IMR-90 (cell line): ENCODE results near the gene GLIS1. TPM values are rescaled to one million over a fixed set of nuclear protein-coding genes. Genes with fewer than 3 reads are reported as not detected.

Experiments used
- ATAC-seq: fragments of 200-7000 bp; cut with Tn5 transposase; 2 replicates; pipeline ENCODE4 v1.9.1; 2020; ENCODE audit warnings: low read depth, mild to moderate bottlenecking, moderate library complexity
- BruUV-seq: library from RNA; stranded (reverse); fragments of 400-500 nt; replicated peaks from 2 replicates; lab custom pipeline; 2021; lab: Mats Ljungman, UMichigan
- CTCF ChIA-PET: fragments of 300-600 bp; formaldehyde crosslinking; extraction: SDS; loops from one replicate; lab custom pipeline; 2021; ENCODE audit warnings: antibody characterized with exemption; lab: Yijun Ruan, JAX
- POLR2A ChIA-PET: fragments of 300-600 bp; sonication (Branson Sonifier 250); formaldehyde crosslinking; loops from one replicate; lab custom pipeline; 2022; ENCODE audit warnings: antibody characterized with exemption; ENCODE audit not compliant: unreplicated experiment; lab: Charles Lee
- DNase-seq: peaks from one replicate; pipeline ENCODE4 v3.0.0; 2013
- H2AFZ ChIP-seq: replicated peaks from 2 replicates; pipeline ENCODE3; 2013; ENCODE audit warnings: low read length, mild to moderate bottlenecking; ENCODE audit not compliant: poor library complexity
- H2AK5ac ChIP-seq: 2 replicates; pipeline ENCODE4 v1.6.1; 2013; ENCODE audit warnings: low read depth, low read length, inconsistent platforms
- H2AK9ac ChIP-seq: replicated peaks from 2 replicates; pipeline ENCODE3; 2013; ENCODE audit warnings: mild to moderate bottlenecking, low read depth, low read length, moderate library complexity; ENCODE audit not compliant: poor library complexity
- H2BK120ac ChIP-seq: 2 replicates; pipeline ENCODE4 v1.6.1; 2013; ENCODE audit warnings: low read depth, low read length, inconsistent platforms
- H2BK15ac ChIP-seq: 3 replicates; pipeline ENCODE4 v1.6.1; 2013; ENCODE audit warnings: low read depth, low read length, inconsistent platforms
- H2BK20ac ChIP-seq: 2 replicates; pipeline ENCODE4 v1.6.1; 2013; ENCODE audit warnings: low read depth, mild to moderate bottlenecking, inconsistent platforms, low read length, moderate library complexity
- H2BK5ac ChIP-seq: 2 replicates; pipeline ENCODE4 v1.6.1; 2013; ENCODE audit warnings: mild to moderate bottlenecking, low read depth, low read length, inconsistent platforms; ENCODE audit not compliant: poor library complexity, severe bottlenecking
- H3K14ac ChIP-seq: replicated peaks from 2 replicates; pipeline ENCODE4 v1.6.1; 2013; ENCODE audit warnings: low read depth, low read length, inconsistent platforms
- H3K18ac ChIP-seq: 2 replicates; pipeline ENCODE4 v1.6.1; 2013; ENCODE audit warnings: low read depth, low read length, control low read depth
- H3K23ac ChIP-seq: 2 replicates; pipeline ENCODE4 v1.6.1; 2013; ENCODE audit warnings: low read depth, low read length, inconsistent platforms
- H3K27ac ChIP-seq: 2 replicates; pipeline ENCODE4 v1.5.1; 2013; ENCODE audit warnings: mild to moderate bottlenecking, control low read depth, low read length; ENCODE audit not compliant: insufficient read depth
- H3K27me3 ChIP-seq: 2 replicates; pipeline ENCODE4 v1.6.1; 2013; ENCODE audit warnings: low read length; ENCODE audit not compliant: control insufficient read depth, insufficient read depth
- H3K36me3 ChIP-seq: 2 replicates; pipeline ENCODE4 v1.6.1; 2013; ENCODE audit warnings: low read length, mixed read lengths; ENCODE audit not compliant: control insufficient read depth, insufficient read depth
- H3K4ac ChIP-seq: 2 replicates; pipeline ENCODE4 v1.6.1; 2013; ENCODE audit warnings: low read depth, low read length, inconsistent platforms
- H3K4me1 ChIP-seq: 2 replicates; pipeline ENCODE4 v1.6.1; 2013; ENCODE audit warnings: low read length, mixed read lengths; ENCODE audit not compliant: control insufficient read depth, insufficient read depth
- H3K4me2 ChIP-seq: 2 replicates; pipeline ENCODE4 v1.6.1; 2013; ENCODE audit warnings: low read depth, mild to moderate bottlenecking, control low read depth, low read length, moderate library complexity
- H3K4me3 ChIP-seq: 2 replicates; pipeline ENCODE4 v1.5.1; 2013; ENCODE audit warnings: low read depth, mild to moderate bottlenecking, control low read depth, low read length, moderate library complexity; ENCODE audit not compliant: insufficient read depth
- H3K56ac ChIP-seq: 2 replicates; pipeline ENCODE4 v1.6.1; 2013; ENCODE audit warnings: low read length, inconsistent platforms; ENCODE audit not compliant: insufficient read depth; ENCODE audit errors: extremely low read depth
- H3K79me1 ChIP-seq, 2 experiments: 2 replicates each; pipeline ENCODE4 v1.6.1; 2013; ENCODE audit warnings: low read length in 2 of 2, inconsistent platforms in 1 of 2, low read depth in 1 of 2
- H3K9ac ChIP-seq: 2 replicates; pipeline ENCODE4 v1.6.1; 2013; ENCODE audit warnings: low read depth, low read length, control low read depth
- H3K9me1 ChIP-seq: 2 replicates; pipeline ENCODE4 v1.6.1; 2013; ENCODE audit warnings: low read length, inconsistent platforms; ENCODE audit not compliant: insufficient read depth
- H3K9me3 ChIP-seq: 2 replicates; pipeline ENCODE4 v1.6.1; 2013; ENCODE audit warnings: low read length; ENCODE audit not compliant: control insufficient read depth, insufficient read depth
- H4K20me1 ChIP-seq: 2 replicates; pipeline ENCODE4 v1.6.1; 2013; ENCODE audit warnings: low read length, inconsistent platforms; ENCODE audit not compliant: insufficient read depth
- H4K5ac ChIP-seq: 2 replicates; pipeline ENCODE4 v1.6.1; 2013; ENCODE audit warnings: mild to moderate bottlenecking, low read depth, low read length, control low read depth
- H4K8ac ChIP-seq, 2 experiments: 2 replicates each; pipeline ENCODE4 v1.6.1; 2013; ENCODE audit warnings: low read depth in 2 of 2, low read length in 2 of 2, control low read depth in 1 of 2, inconsistent platforms in 1 of 2
- H4K91ac ChIP-seq: 2 replicates; pipeline ENCODE4 v1.6.1; 2013; ENCODE audit warnings: low read depth, low read length, inconsistent platforms; ENCODE audit not compliant: insufficient read depth
- FOS ChIP-seq: fragments of 150-350 bp; IDR thresholded peaks from 2 replicates; pipeline ENCODE4 v1.6.1; 2016; ENCODE audit warnings: low read depth, low read length
- MAZ ChIP-seq: IDR thresholded peaks from 2 replicates; pipeline ENCODE4 v1.6.1; 2012; ENCODE audit warnings: low read depth, mild to moderate bottlenecking, low read length, improper control_type of control experiment, moderate library complexity, borderline replicate concordance
- MXI1 ChIP-seq: IDR thresholded peaks from 2 replicates; pipeline ENCODE4 v1.6.1; 2012; ENCODE audit warnings: low read depth, mild to moderate bottlenecking, low read length, moderate library complexity, borderline replicate concordance
- POLR2A ChIP-seq: IDR thresholded peaks from 2 replicates; pipeline ENCODE4 v1.6.1; 2012; ENCODE audit warnings: mild to moderate bottlenecking, low read depth, low read length
- WGBS, 2 experiments: methylation state at CpG; one replicate each; pipeline versions ENCODE4 v1.1.5 to v1.1.7; 2013; ENCODE audit warnings: missing lambda C conversion rate in 2 of 2; ENCODE audit not compliant: insufficient read length in 1 of 2; ENCODE audit errors: extremely low coverage in 2 of 2; 5-methylcytosine and 5-hydroxymethylcytosine counted together
- dilution Hi-C: fragments of 300-500 bp; cut with HindIII; formaldehyde crosslinking; loops from one replicate; pipeline ENCODE4 v1.14.3; 2018; ENCODE audit warnings: low sequenced_read_pairs; ENCODE audit not compliant: unreplicated experiment
- in situ Hi-C: fragments of 300-500 bp; cut with MboI; formaldehyde crosslinking; loops from 3 replicates; pipeline ENCODE4 v1.14.3; 2019; ENCODE audit warnings: low sequenced_read_pairs, inconsistent platforms, mixed read lengths
- intact Hi-C: fragments of 100-400 bp; cut with micrococcal nuclease; formaldehyde crosslinking; loops from 2 replicates; pipeline ENCODE4 v1.10.0; 2022
- polyA plus RNA-seq, 3 experiments: library from polyadenylated mRNA; depleted of rRNA; stranded (reverse); fragments of >200 nt; gene quantifications; 2 replicates each; pipeline ENCODE4 v1.2.3, GENCODE V29; 2012; ENCODE audit warnings: low replicate concordance in 1 of 3
- total RNA-seq: library from RNA; depleted of rRNA; stranded (reverse); fragments of >200 nt; gene quantifications from 2 replicates; pipeline ENCODE4 v1.2.3, GENCODE V29; 2012
- TF ChIP-seq, protein P1 (sequence below): conservative IDR thresholded peaks from 2 replicates; pipeline ENCODE4 v1.5.1; 2012; ENCODE audit warnings: mild to moderate bottlenecking, low read depth, low read length, improper control_type of control experiment

The GLIS1 gene
- total and polyA plus RNA-seq, 2 of the 4 experiments (the other 2 are of a cell fraction), result 0.18 to 2.3 TPM

DNA sequence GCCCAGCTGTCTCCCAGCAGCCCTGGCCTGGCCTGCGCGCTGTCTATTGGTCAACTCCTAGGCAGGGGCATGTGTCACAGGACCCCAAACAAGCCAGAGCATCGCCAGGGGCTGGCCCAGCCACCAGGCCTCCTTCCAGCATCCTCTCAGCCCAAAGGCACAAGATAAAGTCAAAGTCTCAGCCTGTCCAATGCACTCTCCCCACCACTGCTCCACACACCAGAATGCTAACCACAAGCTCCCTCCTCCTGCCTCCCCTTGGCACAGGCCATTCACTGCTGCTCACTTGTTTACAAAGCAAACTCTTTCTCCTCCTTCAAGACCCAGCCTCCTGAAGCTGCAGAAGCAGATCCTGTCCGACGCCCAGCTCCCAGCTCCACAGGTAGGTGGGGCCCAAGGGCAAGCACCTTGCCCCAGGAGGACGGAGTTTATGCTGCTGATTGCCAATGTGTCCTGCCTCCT is 146.4 kb downstream of the GLIS1 start:
- dilution Hi-C loops, result no loop called here
- Histone ChIP-seq H3K79me1 (no peaks in the 10 kb centered on the region), H2BK20ac (no peak overlapping the region), H4K8ac (no peak overlapping the region), H3K9me3 (no peaks in the 10 kb centered on the region), H4K91ac (no peak overlapping the region), H3K4me1 (peaks cover 5% of the 10 kb centered on the region; the same call in 1 of the 2 replicates), H4K20me1 (peaks cover 9% of the 10 kb centered on the region), H3K9ac (no peak overlapping the region), H2AK5ac (no peak overlapping the region), H2AFZ (peak overlapping the region; percentile 36), H2BK5ac (no peak overlapping the region), H3K4ac (no peak overlapping the region), H3K23ac (no peak overlapping the region), H2BK15ac (no peak overlapping the region), H3K9me1 (0 out of 2 replicates have a peak, but pooled peaks cover 4% of the 10 kb centered on the region), H4K5ac (no peak overlapping the region), H3K18ac (no peak overlapping the region), H3K4me2 (no peak overlapping the region), H2AK9ac (peak overlapping the region; percentile 86), H3K4me3 (no peak overlapping the region), H3K27ac (no peak overlapping the region), H3K36me3 (peaks cover 9% of the 10 kb centered on the region; the same call in 1 of the 2 replicates), H3K27me3 (no peaks in the 10 kb centered on the region; the same call in 1 of the 2 replicates), H2BK120ac (no peak overlapping the region), H3K56ac (no peak overlapping the region), H3K14ac (no peak overlapping the region)
- ChIA-PET POLR2A (no interaction called here), CTCF (interaction anchor here (1.0 kb wide), 1 partner anchor 11 kb away, joined by 3 read pairs; no protein-coding TSS in a partner anchor)
- no CpG with 5 or more reads among the region's 6 CpGs for WGBS, 2 experiments
- no TSS peak for BruUV-seq
- ATAC-seq (peak; percentile 96), DNase-seq (peak; percentile 79)
- peak; percentile 37; the same call in 1 of the 2 replicates for TF ChIP-seq MAZ
- TF ChIP-seq, protein P1, sequence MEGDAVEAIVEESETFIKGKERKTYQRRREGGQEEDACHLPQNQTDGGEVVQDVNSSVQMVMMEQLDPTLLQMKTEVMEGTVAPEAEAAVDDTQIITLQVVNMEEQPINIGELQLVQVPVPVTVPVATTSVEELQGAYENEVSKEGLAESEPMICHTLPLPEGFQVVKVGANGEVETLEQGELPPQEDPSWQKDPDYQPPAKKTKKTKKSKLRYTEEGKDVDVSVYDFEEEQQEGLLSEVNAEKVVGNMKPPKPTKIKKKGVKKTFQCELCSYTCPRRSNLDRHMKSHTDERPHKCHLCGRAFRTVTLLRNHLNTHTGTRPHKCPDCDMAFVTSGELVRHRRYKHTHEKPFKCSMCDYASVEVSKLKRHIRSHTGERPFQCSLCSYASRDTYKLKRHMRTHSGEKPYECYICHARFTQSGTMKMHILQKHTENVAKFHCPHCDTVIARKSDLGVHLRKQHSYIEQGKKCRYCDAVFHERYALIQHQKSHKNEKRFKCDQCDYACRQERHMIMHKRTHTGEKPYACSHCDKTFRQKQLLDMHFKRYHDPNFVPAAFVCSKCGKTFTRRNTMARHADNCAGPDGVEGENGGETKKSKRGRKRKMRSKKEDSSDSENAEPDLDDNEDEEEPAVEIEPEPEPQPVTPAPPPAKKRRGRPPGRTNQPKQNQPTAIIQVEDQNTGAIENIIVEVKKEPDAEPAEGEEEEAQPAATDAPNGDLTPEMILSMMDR, result 0 out of 2 replicates have a peak, but pooled peaks have one; percentile 1
- no peak for TF ChIP-seq MXI1
- TF ChIP-seq FOS, result no peak
- TF ChIP-seq POLR2A, result no peak
- in situ Hi-C loops, result no loop called here
- intact Hi-C loops, result no loop called here
